Glutamatergic neuron (in vitro differentiated cells): Measurements from ENCODE around the gene GRIK3. TPM values are rescaled to one million over a fixed set of nuclear protein-coding genes. Genes with fewer than 3 reads are reported as not detected.

ENCODE experiments used
- DNase-seq: peaks from one replicate; pipeline ENCODE4 v3.0.0; 2022
- H3K27ac Mint-ChIP-seq: one replicate; pipeline ENCODE4 v1.8.0; 2020; ENCODE audit warnings: mild to moderate bottlenecking, mixed read lengths, inconsistent platforms; ENCODE audit not compliant: unreplicated experiment
- H3K27me3 Mint-ChIP-seq: one replicate; pipeline ENCODE4 v1.8.0; 2020; ENCODE audit warnings: mild to moderate bottlenecking, moderate library complexity, mixed read lengths, inconsistent platforms; ENCODE audit not compliant: unreplicated experiment
- H3K36me3 Mint-ChIP-seq: one replicate; pipeline ENCODE4 v1.8.0; 2020; ENCODE audit warnings: mild to moderate bottlenecking, mixed read lengths, inconsistent platforms; ENCODE audit not compliant: unreplicated experiment
- H3K4me1 Mint-ChIP-seq: one replicate; pipeline ENCODE4 v1.8.0; 2020; ENCODE audit warnings: mild to moderate bottlenecking, low read depth, mixed read lengths, inconsistent platforms; ENCODE audit not compliant: unreplicated experiment
- H3K4me3 Mint-ChIP-seq: one replicate; pipeline ENCODE4 v1.8.0; 2020; ENCODE audit warnings: mild to moderate bottlenecking, mixed read lengths, inconsistent platforms; ENCODE audit not compliant: unreplicated experiment
- H3K9me3 Mint-ChIP-seq: one replicate; pipeline ENCODE4 v1.8.0; 2020; ENCODE audit warnings: mild to moderate bottlenecking, moderate library complexity, mixed read lengths, inconsistent platforms; ENCODE audit not compliant: unreplicated experiment
- total RNA-seq: library from RNA; stranded (reverse); fragmentation: NEBNext Ultra II Directional; extraction: Animal tissue kit (Norgen Biotek cat#: 25700); gene quantifications from one replicate; pipeline ENCODE4 v1.2.1, GENCODE V29; 2021; ENCODE audit not compliant: unreplicated experiment
- TF ChIP-seq, protein P1 (sequence below): fragments of 200-600 bp; sonication (generic); IDR thresholded peaks from one replicate; pipeline ENCODE4 v1.5.0; 2021; ENCODE audit not compliant: partially characterized antibody, unreplicated experiment

Gene GRIK3
- total RNA-seq, 1 donor from 2014 or later = 60.1 TPM

DNA sequence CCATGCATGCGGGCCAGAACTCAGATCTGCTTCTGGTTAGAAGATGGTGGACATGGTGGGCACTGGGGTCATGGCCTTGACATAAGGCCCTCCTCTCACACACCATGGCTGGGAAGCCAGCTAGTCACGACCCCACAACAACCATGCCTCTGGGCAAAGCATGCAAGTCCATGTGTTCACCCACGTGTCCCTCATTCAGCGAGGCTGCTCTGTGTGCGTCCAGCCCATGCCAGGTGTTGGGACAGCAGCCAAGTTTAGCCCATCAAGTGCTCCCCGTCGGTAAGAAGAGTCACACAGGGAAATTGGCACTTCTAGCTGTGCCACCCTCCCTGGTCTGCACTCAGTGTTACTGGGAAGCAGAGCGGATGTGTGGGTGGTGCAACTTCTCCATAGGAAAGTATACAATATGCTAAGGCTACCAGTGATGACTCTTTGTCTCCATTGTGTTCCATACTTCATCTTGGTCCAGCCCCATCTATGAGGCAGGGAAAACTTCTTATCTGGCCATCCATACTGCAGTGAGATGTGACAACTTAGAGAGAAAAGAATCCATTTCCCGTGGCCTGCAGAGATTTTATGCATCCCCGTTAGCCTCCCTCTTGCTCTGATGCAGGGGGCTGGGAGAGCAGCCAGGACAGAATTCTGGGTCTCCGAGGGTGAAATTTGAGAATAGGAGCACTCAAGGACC, 198.0 kb downstream of the GRIK3 start:
- H3K4me3 Mint-ChIP-seq = no peak overlapping the region
- H3K36me3 Mint-ChIP-seq = peaks cover 5% of the 10 kb centered on the region
- H3K27me3 Mint-ChIP-seq = peaks cover 7% of the 10 kb centered on the region
- peaks cover 5% of the 10 kb centered on the region for H3K4me1 Mint-ChIP-seq
- peaks cover 3% of the 10 kb centered on the region for H3K9me3 Mint-ChIP-seq
- DNase-seq = no peak
- no peak overlapping the region for H3K27ac Mint-ChIP-seq
- TF ChIP-seq, protein P1, sequence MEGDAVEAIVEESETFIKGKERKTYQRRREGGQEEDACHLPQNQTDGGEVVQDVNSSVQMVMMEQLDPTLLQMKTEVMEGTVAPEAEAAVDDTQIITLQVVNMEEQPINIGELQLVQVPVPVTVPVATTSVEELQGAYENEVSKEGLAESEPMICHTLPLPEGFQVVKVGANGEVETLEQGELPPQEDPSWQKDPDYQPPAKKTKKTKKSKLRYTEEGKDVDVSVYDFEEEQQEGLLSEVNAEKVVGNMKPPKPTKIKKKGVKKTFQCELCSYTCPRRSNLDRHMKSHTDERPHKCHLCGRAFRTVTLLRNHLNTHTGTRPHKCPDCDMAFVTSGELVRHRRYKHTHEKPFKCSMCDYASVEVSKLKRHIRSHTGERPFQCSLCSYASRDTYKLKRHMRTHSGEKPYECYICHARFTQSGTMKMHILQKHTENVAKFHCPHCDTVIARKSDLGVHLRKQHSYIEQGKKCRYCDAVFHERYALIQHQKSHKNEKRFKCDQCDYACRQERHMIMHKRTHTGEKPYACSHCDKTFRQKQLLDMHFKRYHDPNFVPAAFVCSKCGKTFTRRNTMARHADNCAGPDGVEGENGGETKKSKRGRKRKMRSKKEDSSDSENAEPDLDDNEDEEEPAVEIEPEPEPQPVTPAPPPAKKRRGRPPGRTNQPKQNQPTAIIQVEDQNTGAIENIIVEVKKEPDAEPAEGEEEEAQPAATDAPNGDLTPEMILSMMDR = no peak

DNA sequence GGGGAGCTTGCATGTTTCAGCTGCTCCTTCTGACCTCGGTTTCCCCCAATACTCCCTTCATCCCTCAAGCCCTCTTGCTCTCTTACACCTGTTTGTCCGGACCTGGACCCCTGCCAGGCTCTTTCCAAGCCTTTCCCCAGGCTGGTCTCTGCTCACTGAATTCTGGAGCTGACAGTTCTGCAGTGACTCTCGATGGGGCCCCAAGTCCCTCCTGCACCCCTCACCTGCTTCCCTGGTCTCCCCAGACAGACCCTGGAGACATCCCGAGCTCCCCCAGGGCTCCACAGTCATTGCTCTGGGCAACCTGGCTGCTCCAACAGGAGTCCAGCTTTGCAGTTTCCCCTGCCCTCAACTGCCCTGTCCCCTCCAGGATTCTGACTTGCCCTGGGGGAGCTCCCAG, 198.6 kb downstream of the GRIK3 start:
- no peak overlapping the region for H3K4me3 Mint-ChIP-seq
- peaks cover 4% of the 10 kb centered on the region for H3K9me3 Mint-ChIP-seq

DNA sequence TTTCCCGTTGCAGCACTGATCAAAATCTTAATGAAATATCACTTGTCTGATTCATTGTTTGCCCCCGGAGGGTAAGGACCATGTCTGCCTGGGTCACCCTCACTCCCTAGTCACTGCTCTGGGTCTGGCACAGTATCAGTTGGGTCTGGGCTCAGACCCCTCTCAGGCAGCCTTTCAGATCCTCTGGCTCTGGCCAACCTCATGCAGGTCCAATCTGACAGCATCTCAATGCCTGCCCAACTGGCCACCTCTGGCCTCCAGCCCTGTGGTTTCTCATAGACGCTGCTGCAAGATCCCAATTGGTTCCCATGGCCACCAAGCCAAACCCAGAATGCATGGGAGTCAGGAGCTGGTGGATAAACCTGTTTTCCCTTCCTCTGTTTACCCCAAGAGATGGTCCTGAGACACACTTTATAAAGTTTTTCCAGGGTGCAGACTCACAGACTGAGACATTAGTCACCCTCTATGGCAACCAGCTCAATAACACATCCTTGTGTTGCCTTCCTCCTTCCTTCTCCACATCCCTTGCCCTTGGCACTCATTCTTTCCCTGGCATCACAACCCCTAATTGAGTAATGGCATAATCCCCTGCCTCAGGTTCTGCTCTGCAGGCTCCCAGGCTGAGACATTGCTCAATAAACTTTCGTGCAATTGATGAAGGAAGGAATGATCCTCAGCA, 199.2 kb downstream of the GRIK3 start:
- H3K9me3 Mint-ChIP-seq = peaks cover 4% of the 10 kb centered on the region
- TF ChIP-seq, protein P1 = no peak
- peaks cover 5% of the 10 kb centered on the region for H3K36me3 Mint-ChIP-seq
- DNase-seq = no peak
- H3K27me3 Mint-ChIP-seq = peaks cover 6% of the 10 kb centered on the region
- H3K4me3 Mint-ChIP-seq = no peak overlapping the region
- H3K27ac Mint-ChIP-seq = no peak overlapping the region
- H3K4me1 Mint-ChIP-seq = peaks cover 5% of the 10 kb centered on the region

More for the DNA sequence above, 198.6 kb downstream of the GRIK3 start:
- peaks cover 7% of the 10 kb centered on the region for H3K27me3 Mint-ChIP-seq
- peaks cover 5% of the 10 kb centered on the region for H3K36me3 Mint-ChIP-seq
- no peak for DNase-seq
- H3K27ac Mint-ChIP-seq = no peak overlapping the region
- peaks cover 5% of the 10 kb centered on the region for H3K4me1 Mint-ChIP-seq
- TF ChIP-seq, protein P1 = no peak

DNA sequence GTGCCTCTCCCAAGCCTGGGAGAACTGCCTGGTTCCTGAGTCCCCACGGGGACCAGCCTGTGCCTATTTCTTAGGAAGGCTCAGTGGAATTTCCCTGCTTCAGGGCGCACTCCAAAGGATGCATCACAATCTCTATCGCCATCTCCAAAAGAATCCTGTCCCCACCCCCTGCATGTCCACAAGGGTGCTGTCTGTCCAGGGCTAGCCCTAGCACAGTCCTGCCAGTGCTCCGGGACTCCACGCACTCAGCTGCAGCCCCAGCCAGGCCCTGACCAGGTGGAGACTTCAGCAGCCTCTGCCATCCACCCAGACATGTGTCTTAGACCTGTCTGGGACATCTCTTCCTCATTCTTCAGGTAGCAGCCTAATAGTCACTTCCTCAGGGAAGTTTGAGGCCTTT, 199.7 kb downstream of the GRIK3 start:
- Mint-ChIP-seq H3K9me3 (peaks cover 4% of the 10 kb centered on the region), H3K4me3 (no peak overlapping the region), H3K4me1 (peaks cover 5% of the 10 kb centered on the region), H3K36me3 (peaks cover 5% of the 10 kb centered on the region), H3K27ac (no peak overlapping the region), H3K27me3 (peaks cover 6% of the 10 kb centered on the region)
- no peak for DNase-seq
- TF ChIP-seq, protein P1 = no peak

DNA sequence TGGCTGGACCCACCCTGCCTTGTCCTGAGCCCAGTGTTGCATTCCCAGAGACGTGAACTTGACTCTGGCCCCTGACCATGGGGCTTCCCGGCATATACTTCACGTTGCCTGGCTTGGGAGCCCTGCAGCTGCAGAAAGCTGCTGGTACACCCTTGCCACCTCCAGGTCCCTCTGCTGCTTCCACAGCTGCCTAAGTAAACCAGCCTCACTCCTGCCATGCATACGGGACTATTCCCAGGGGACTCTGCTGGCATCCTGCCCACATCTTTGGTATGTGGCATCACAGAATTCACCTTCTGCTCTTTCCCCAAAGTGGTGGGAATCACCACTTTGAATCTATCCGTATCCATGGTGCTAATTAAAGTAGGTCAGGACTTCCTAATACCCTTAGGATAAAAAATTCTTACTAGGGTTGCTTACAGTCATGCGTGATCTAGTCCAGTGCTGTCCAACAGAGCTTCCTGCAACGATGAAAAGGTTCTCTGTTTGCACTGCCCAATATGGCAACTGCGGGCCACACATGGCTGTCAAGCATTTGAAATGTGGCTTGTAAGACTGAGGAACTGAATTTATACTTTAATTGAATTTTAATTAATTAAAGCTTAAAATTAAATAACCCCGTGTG, 203.0 kb downstream of the GRIK3 start:
- no peak for DNase-seq
- H3K36me3 Mint-ChIP-seq = no peaks in the 10 kb centered on the region
- H3K27ac Mint-ChIP-seq = no peak overlapping the region
- H3K4me1 Mint-ChIP-seq = peaks cover 5% of the 10 kb centered on the region
- peaks cover 6% of the 10 kb centered on the region for H3K9me3 Mint-ChIP-seq
- peaks cover 10% of the 10 kb centered on the region for H3K27me3 Mint-ChIP-seq
- no peak overlapping the region for H3K4me3 Mint-ChIP-seq
- TF ChIP-seq, protein P1 = no peak
